DND-41 (cell line): Measurements from ENCODE around the gene BASP1.

ENCODE experiments used
- EZH2 ChIP-seq: IDR thresholded peaks from 3 replicates; pipeline ENCODE4 v1.6.1; 2012; ENCODE audit warnings: borderline replicate concordance, low read depth, mild to moderate bottlenecking, moderate library complexity, low read length, inconsistent platforms; ENCODE audit not compliant: severe bottlenecking
- TF ChIP-seq, protein P1 (sequence below): IDR thresholded peaks from 2 replicates; pipeline ENCODE4 v1.5.1; 2012; ENCODE audit warnings: borderline replicate concordance, low read length, moderate library complexity, mild to moderate bottlenecking; ENCODE audit not compliant: poor library complexity, severe bottlenecking; ENCODE audit errors: extremely low read depth

DNA sequence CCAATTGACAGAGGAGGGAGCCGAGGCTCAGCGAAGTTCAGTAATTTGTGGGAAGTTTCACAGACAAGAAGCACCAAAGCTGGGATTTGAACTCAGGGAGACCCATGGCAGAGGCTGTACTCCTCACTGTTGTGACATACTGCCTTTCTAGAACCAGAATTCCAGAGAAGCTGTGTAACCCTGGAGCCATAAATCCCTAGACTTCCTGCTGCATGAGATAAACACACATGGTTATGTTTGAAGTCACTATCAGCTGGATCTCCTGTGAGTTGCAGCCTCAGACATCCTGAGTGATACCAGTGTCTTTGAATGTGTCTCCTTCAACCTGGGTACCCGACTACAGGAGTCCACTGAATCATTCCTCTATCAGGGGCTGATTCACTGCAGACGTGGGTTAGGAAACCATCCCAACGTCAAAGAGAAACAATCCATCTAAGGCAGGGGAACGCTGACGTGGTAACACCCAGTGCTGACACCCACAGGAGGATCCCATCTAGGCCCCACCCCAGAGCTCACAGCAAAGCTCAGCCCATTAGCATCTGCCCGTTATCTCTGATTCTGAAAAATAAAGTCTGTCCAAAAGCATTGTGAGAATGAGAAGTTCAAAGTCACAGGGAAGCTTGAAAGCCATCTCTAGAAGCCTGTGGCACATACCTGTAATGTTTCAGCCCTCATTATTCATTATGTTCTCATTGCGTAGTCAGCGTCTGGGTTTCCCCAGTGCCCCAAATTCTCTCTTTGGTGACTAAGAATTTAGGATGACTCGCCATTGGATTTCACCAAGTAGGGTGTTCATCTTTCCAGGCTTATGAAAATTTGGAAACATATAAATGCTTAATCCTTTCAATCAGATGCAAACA is 36.3 kb upstream of the BASP1 start:
- TF ChIP-seq, protein P1, sequence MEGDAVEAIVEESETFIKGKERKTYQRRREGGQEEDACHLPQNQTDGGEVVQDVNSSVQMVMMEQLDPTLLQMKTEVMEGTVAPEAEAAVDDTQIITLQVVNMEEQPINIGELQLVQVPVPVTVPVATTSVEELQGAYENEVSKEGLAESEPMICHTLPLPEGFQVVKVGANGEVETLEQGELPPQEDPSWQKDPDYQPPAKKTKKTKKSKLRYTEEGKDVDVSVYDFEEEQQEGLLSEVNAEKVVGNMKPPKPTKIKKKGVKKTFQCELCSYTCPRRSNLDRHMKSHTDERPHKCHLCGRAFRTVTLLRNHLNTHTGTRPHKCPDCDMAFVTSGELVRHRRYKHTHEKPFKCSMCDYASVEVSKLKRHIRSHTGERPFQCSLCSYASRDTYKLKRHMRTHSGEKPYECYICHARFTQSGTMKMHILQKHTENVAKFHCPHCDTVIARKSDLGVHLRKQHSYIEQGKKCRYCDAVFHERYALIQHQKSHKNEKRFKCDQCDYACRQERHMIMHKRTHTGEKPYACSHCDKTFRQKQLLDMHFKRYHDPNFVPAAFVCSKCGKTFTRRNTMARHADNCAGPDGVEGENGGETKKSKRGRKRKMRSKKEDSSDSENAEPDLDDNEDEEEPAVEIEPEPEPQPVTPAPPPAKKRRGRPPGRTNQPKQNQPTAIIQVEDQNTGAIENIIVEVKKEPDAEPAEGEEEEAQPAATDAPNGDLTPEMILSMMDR, result no peak
- no peak for TF ChIP-seq EZH2
